HEK293 (cell line): ENCODE results near the gene TMEM179B.
A peak's percentile ranks its signal among the peaks of the same experiment; 100 is the strongest.

Source experiments
- BCL11A ChIP-seq: fragments of 450-650 bp; formaldehyde crosslinking; IDR thresholded peaks from 2 replicates; pipeline ENCODE4 v1.5.1; 2016; ENCODE audit warnings: low read depth, missing biosample characterization, missing genetic modification characterization
- BCL11B ChIP-seq: fragments of 450-650 bp; formaldehyde crosslinking; IDR thresholded peaks from 2 replicates; pipeline ENCODE4 v1.5.1; 2016; ENCODE audit warnings: low read depth, missing biosample characterization, missing genetic modification characterization
- GLIS1 ChIP-seq: fragments of 450-650 bp; formaldehyde crosslinking; IDR thresholded peaks from 2 replicates; pipeline ENCODE4 v1.5.1; 2016; ENCODE audit warnings: missing biosample characterization, missing genetic modification characterization
- IKZF3 ChIP-seq: fragments of 450-650 bp; IDR thresholded peaks from 2 replicates; pipeline ENCODE4 v1.5.0; 2018; ENCODE audit warnings: missing biosample characterization, mild to moderate bottlenecking, missing genetic modification characterization, moderate library complexity
- KLF16 ChIP-seq: fragments of 450-650 bp; formaldehyde crosslinking; IDR thresholded peaks from 2 replicates; pipeline ENCODE4 v1.5.1; 2017; ENCODE audit warnings: missing biosample characterization, missing genetic modification characterization
- KLF17 ChIP-seq: fragments of 450-650 bp; formaldehyde crosslinking; IDR thresholded peaks from 2 replicates; pipeline ENCODE4 v1.5.1; 2016; ENCODE audit warnings: missing biosample characterization, missing genetic modification characterization
- KLF9 ChIP-seq: fragments of 450-650 bp; formaldehyde crosslinking; IDR thresholded peaks from 2 replicates; pipeline ENCODE4 v1.5.1; 2016; ENCODE audit warnings: missing biosample characterization, missing genetic modification characterization, low read depth
- OSR2 ChIP-seq: fragments of 450-650 bp; formaldehyde crosslinking; IDR thresholded peaks from 2 replicates; pipeline ENCODE4 v1.5.1; 2016; ENCODE audit warnings: missing biosample characterization, missing genetic modification characterization
- OVOL3 ChIP-seq: fragments of 450-650 bp; formaldehyde crosslinking; IDR thresholded peaks from 2 replicates; pipeline ENCODE4 v1.5.1; 2016; ENCODE audit warnings: missing biosample characterization, missing genetic modification characterization
- SP2 ChIP-seq: fragments of 450-650 bp; formaldehyde crosslinking; IDR thresholded peaks from 2 replicates; pipeline ENCODE4 v1.5.1; 2016; ENCODE audit warnings: missing biosample characterization, missing genetic modification characterization
- WT1 ChIP-seq: fragments of 450-650 bp; formaldehyde crosslinking; IDR thresholded peaks from 2 replicates; pipeline ENCODE4 v1.5.1; 2016; ENCODE audit warnings: missing biosample characterization, missing genetic modification characterization
- ZBTB20 ChIP-seq: fragments of 450-650 bp; formaldehyde crosslinking; IDR thresholded peaks from 2 replicates; pipeline ENCODE4 v1.5.1; 2016; ENCODE audit warnings: missing biosample characterization, missing genetic modification characterization
- ZBTB44 ChIP-seq: fragments of 450-650 bp; IDR thresholded peaks from 2 replicates; pipeline ENCODE4 v1.5.1; 2018; ENCODE audit warnings: missing biosample characterization, mild to moderate bottlenecking, missing genetic modification characterization
- ZFP69B ChIP-seq: fragments of 450-650 bp; formaldehyde crosslinking; IDR thresholded peaks from 2 replicates; pipeline ENCODE4 v1.5.1; 2016; ENCODE audit warnings: missing biosample characterization, missing genetic modification characterization
- ZNF114 ChIP-seq: fragments of 450-650 bp; formaldehyde crosslinking; IDR thresholded peaks from 2 replicates; pipeline ENCODE4 v1.5.0; 2017; ENCODE audit warnings: missing biosample characterization, missing genetic modification characterization
- ZNF18 ChIP-seq: fragments of 450-650 bp; formaldehyde crosslinking; IDR thresholded peaks from 2 replicates; pipeline ENCODE4 v1.5.1; 2016; ENCODE audit warnings: missing biosample characterization, missing genetic modification characterization
- ZNF19 ChIP-seq: fragments of 450-650 bp; formaldehyde crosslinking; IDR thresholded peaks from 2 replicates; pipeline ENCODE4; 2016; ENCODE audit warnings: missing biosample characterization, missing genetic modification characterization, low read depth
- ZNF2 ChIP-seq: fragments of 450-650 bp; formaldehyde crosslinking; IDR thresholded peaks from 2 replicates; pipeline ENCODE4 v1.5.1; 2016; ENCODE audit warnings: missing biosample characterization, missing genetic modification characterization
- ZNF248 ChIP-seq: fragments of 450-650 bp; formaldehyde crosslinking; IDR thresholded peaks from 2 replicates; pipeline ENCODE4 v1.5.1; 2017; ENCODE audit warnings: missing biosample characterization, missing genetic modification characterization
- ZNF335 ChIP-seq: fragments of 450-650 bp; formaldehyde crosslinking; conservative IDR thresholded peaks from 2 replicates; pipeline ENCODE4 v1.5.1; 2016; ENCODE audit warnings: missing biosample characterization, missing genetic modification characterization
- ZNF366 ChIP-seq: fragments of 450-650 bp; formaldehyde crosslinking; conservative IDR thresholded peaks from 2 replicates; pipeline ENCODE4 v1.5.1; 2016; ENCODE audit warnings: missing biosample characterization, missing genetic modification characterization
- ZNF398 ChIP-seq: fragments of 450-650 bp; formaldehyde crosslinking; IDR thresholded peaks from 2 replicates; pipeline ENCODE4 v1.5.1; 2017; ENCODE audit warnings: missing biosample characterization, missing genetic modification characterization
- ZNF449 ChIP-seq: fragments of 450-650 bp; formaldehyde crosslinking; IDR thresholded peaks from 2 replicates; pipeline ENCODE4 v1.5.1; 2017; ENCODE audit warnings: missing biosample characterization, mild to moderate bottlenecking, missing genetic modification characterization, moderate library complexity
- ZNF501 ChIP-seq: fragments of 450-650 bp; formaldehyde crosslinking; IDR thresholded peaks from 2 replicates; pipeline ENCODE4 v1.5.1; 2016; ENCODE audit warnings: missing biosample characterization, missing genetic modification characterization
- ZNF514 ChIP-seq: fragments of 450-650 bp; formaldehyde crosslinking; IDR thresholded peaks from 2 replicates; pipeline ENCODE4 v1.5.1; 2016; ENCODE audit warnings: missing biosample characterization, missing genetic modification characterization
- ZNF610 ChIP-seq: fragments of 450-650 bp; formaldehyde crosslinking; IDR thresholded peaks from 2 replicates; pipeline ENCODE4 v1.5.1; 2016; ENCODE audit warnings: missing biosample characterization, missing genetic modification characterization, borderline replicate concordance
- ZNF629 ChIP-seq: fragments of 450-650 bp; formaldehyde crosslinking; IDR thresholded peaks from 2 replicates; pipeline ENCODE4 v1.5.1; 2017; ENCODE audit warnings: missing biosample characterization, missing genetic modification characterization
- ZNF707 ChIP-seq: fragments of 450-650 bp; formaldehyde crosslinking; IDR thresholded peaks from 2 replicates; pipeline ENCODE4 v1.5.1; 2016; ENCODE audit warnings: missing biosample characterization, missing genetic modification characterization
- ZNF792 ChIP-seq: fragments of 450-650 bp; formaldehyde crosslinking; IDR thresholded peaks from 2 replicates; pipeline ENCODE4 v1.5.1; 2016; ENCODE audit warnings: missing biosample characterization, missing genetic modification characterization
- TF ChIP-seq, protein P1 (sequence below): fragments of 450-650 bp; formaldehyde crosslinking; IDR thresholded peaks from 2 replicates; pipeline ENCODE4 v1.5.1; 2016; ENCODE audit warnings: missing biosample characterization, missing genetic modification characterization, low read depth

Gene TMEM179B

GRCh38 chr11:62771144-62772021 is 15.8 kb upstream of the TMEM179B start, which contains the start of gene TAF6L (continued):
- TF ChIP-seq ZNF610 (no peak; the same call in 1 of the 2 replicates), ZNF501 (peak; percentile 41; the same call in 1 of the 2 replicates), ZNF19 (tag by site-specific recombination) (no peak), WT1 (tag by site-specific recombination) (peak; percentile 73), KLF9 (peak; percentile 95), ZNF18 (tag by site-specific recombination) (0 out of 2 replicates have a peak, but pooled peaks have one; percentile 69), ZNF449 (tag by site-specific recombination) (peak; percentile 64; the same call in 1 of the 2 replicates), ZBTB20 (tag by site-specific recombination) (peak; percentile 99), ZNF792 (tag by site-specific recombination) (no peak), IKZF3 (tag by site-specific recombination) (peak; percentile 36), ZNF335 (peak; percentile 94), ZNF629 (tag by site-specific recombination) (peak; percentile 58; the same call in 1 of the 2 replicates), ZNF366 (tag by site-specific recombination) (peak; percentile 18; the same call in 1 of the 2 replicates), KLF16 (tag by site-specific recombination) (peak; percentile 92), BCL11B (tag by site-specific recombination) (peak; percentile 99), ZNF398 (tag by site-specific recombination) (peak; percentile 73), ZFP69B (0 out of 2 replicates have a peak, but pooled peaks have one; percentile 23), ZNF114 (tag by site-specific recombination) (no peak), ZNF707 (tag by site-specific recombination) (no peak), ZNF514 (tag by site-specific recombination) (no peak), SP2 (peak; percentile 87), BCL11A (tag by site-specific recombination) (peak; percentile 99), GLIS1 (tag by site-specific recombination) (peak; percentile 69), ZNF248 (no peak), ZBTB44 (no peak), OVOL3 (tag by site-specific recombination) (0 out of 2 replicates have a peak, but pooled peaks have one; percentile 37), OSR2 (tag by site-specific recombination) (peak; percentile 43), KLF17 (peak; percentile 79; the same call in 1 of the 2 replicates), ZNF2 (tag by site-specific recombination) (peak; percentile 41; the same call in 1 of the 2 replicates)
- TF ChIP-seq, protein P1, sequence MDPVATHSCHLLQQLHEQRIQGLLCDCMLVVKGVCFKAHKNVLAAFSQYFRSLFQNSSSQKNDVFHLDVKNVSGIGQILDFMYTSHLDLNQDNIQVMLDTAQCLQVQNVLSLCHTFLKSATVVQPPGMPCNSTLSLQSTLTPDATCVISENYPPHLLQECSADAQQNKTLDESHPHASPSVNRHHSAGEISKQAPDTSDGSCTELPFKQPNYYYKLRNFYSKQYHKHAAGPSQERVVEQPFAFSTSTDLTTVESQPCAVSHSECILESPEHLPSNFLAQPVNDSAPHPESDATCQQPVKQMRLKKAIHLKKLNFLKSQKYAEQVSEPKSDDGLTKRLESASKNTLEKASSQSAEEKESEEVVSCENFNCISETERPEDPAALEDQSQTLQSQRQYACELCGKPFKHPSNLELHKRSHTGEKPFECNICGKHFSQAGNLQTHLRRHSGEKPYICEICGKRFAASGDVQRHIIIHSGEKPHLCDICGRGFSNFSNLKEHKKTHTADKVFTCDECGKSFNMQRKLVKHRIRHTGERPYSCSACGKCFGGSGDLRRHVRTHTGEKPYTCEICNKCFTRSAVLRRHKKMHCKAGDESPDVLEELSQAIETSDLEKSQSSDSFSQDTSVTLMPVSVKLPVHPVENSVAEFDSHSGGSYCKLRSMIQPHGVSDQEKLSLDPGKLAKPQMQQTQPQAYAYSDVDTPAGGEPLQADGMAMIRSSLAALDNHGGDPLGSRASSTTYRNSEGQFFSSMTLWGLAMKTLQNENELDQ (tag by site-specific recombination): no peak
